BJ (cell line): ENCODE measurements around the gene PAX3. TPM values are rescaled to one million over a fixed set of nuclear protein-coding genes. Genes with fewer than 3 reads are reported as not detected.

Experiments used
- polyA plus RNA-seq: library from polyadenylated mRNA; depleted of rRNA; stranded (reverse); fragments of >200 nt; gene quantifications from 2 replicates; pipeline ENCODE4 v1.2.3, GENCODE V29; 2011; rRNA removed

The PAX3 gene
- polyA plus RNA-seq, 1 experiment = 11.1 TPM

Other genes starting within 250 kb of the PAX3 start
- gene SGPP2, start 125.5 kb upstream of the PAX3 start, polyA plus RNA-seq = not detected in 2 replicates